Trophoblast cell (in vitro differentiated cells and primary cell): ENCODE data around the gene GDE1.
A peak's percentile ranks its signal among the peaks of the same experiment; 100 is the strongest.

Experiments
- DNase-seq, 2 donors: peaks; one replicate each; pipeline ENCODE4 v3.0.0-alpha.2; 2016
- H2AFZ ChIP-seq: 2 replicates; pipeline ENCODE4 v1.6.1; 2013; ENCODE audit warnings: low read length, moderate library complexity, mild to moderate bottlenecking; ENCODE audit not compliant: insufficient read depth, poor library complexity
- H2AK5ac ChIP-seq: 2 replicates; pipeline ENCODE4 v1.6.1; 2013; ENCODE audit warnings: mild to moderate bottlenecking, low read length
- H2BK120ac ChIP-seq: 2 replicates; pipeline ENCODE4 v1.6.1; 2013; ENCODE audit warnings: low read length, mild to moderate bottlenecking, moderate library complexity; ENCODE audit not compliant: insufficient read depth, poor library complexity
- H2BK12ac ChIP-seq: 2 replicates; pipeline ENCODE4 v1.6.1; 2013; ENCODE audit warnings: mild to moderate bottlenecking, low read length, moderate library complexity
- H2BK5ac ChIP-seq: 2 replicates; pipeline ENCODE4 v1.6.1; 2013; ENCODE audit warnings: low read length, low read depth, moderate library complexity, mild to moderate bottlenecking; ENCODE audit not compliant: poor library complexity
- H3K14ac ChIP-seq: 2 replicates; pipeline ENCODE4 v1.6.1; 2013; ENCODE audit warnings: mild to moderate bottlenecking, low read length
- H3K18ac ChIP-seq: 2 replicates; pipeline ENCODE4 v1.6.1; 2013; ENCODE audit warnings: mild to moderate bottlenecking, low read length
- H3K23ac ChIP-seq: 2 replicates; pipeline ENCODE4 v1.6.1; 2013; ENCODE audit warnings: low read length
- H3K27ac ChIP-seq: 2 replicates; pipeline ENCODE4 v1.5.1; 2013; ENCODE audit warnings: low read depth, mild to moderate bottlenecking, inconsistent platforms, low read length, moderate library complexity
- H3K27me3 ChIP-seq: 2 replicates; pipeline ENCODE4 v1.6.1; 2013; ENCODE audit warnings: inconsistent platforms, mild to moderate bottlenecking, low read length, moderate library complexity; ENCODE audit not compliant: insufficient read depth
- H3K36me3 ChIP-seq, 2 experiments: 1 replicate in 1 of 2; 2 replicates in 1 of 2; pipeline ENCODE4 v1.6.1; 2013; ENCODE audit warnings: low read length in 2 of 2, mild to moderate bottlenecking in 2 of 2, moderate library complexity in 1 of 2; ENCODE audit not compliant: insufficient read depth in 2 of 2, control insufficient read depth in 1 of 2
- H3K4ac ChIP-seq: 2 replicates; pipeline ENCODE4 v1.6.1; 2013; ENCODE audit warnings: low read depth, mild to moderate bottlenecking, low read length, moderate library complexity
- H3K4me1 ChIP-seq, 2 experiments: 1 replicate in 1 of 2; 2 replicates in 1 of 2; pipeline ENCODE4 v1.6.1; 2013; ENCODE audit warnings: low read length in 2 of 2, mild to moderate bottlenecking in 2 of 2, moderate library complexity in 1 of 2; ENCODE audit not compliant: insufficient read depth in 2 of 2, control insufficient read depth in 1 of 2
- H3K4me2 ChIP-seq: 2 replicates; pipeline ENCODE4 v1.6.1; 2013; ENCODE audit warnings: inconsistent platforms, mild to moderate bottlenecking, low read length, moderate library complexity
- H3K4me3 ChIP-seq: 2 replicates; pipeline ENCODE4 v1.5.1; 2013; ENCODE audit warnings: mild to moderate bottlenecking, low read depth, low read length, inconsistent platforms
- H3K79me1 ChIP-seq: one replicate; pipeline ENCODE4 v1.6.1; 2013; ENCODE audit warnings: low read length
- H3K79me2 ChIP-seq: 2 replicates; pipeline ENCODE4 v1.6.1; 2013; ENCODE audit warnings: low read length, mild to moderate bottlenecking; ENCODE audit not compliant: control insufficient read depth, insufficient read depth, poor library complexity
- H3K9ac ChIP-seq: 2 replicates; pipeline ENCODE4 v1.6.1; 2013; ENCODE audit warnings: mild to moderate bottlenecking, low read length
- H3K9me3 ChIP-seq: 2 replicates; pipeline ENCODE4 v1.6.1; 2013; ENCODE audit warnings: low read depth, mild to moderate bottlenecking, control low read depth, inconsistent platforms, low read length; ENCODE audit not compliant: insufficient read depth
- H4K12ac ChIP-seq: 2 replicates; pipeline ENCODE4 v1.6.1; 2013; ENCODE audit warnings: low read depth, mild to moderate bottlenecking, low read length, moderate library complexity
- H4K8ac ChIP-seq: 2 replicates; pipeline ENCODE4 v1.6.1; 2013; ENCODE audit warnings: low read depth, mild to moderate bottlenecking, low read length, moderate library complexity
- H4K91ac ChIP-seq: one replicate; pipeline ENCODE4 v1.6.1; 2013; ENCODE audit warnings: low read depth, mild to moderate bottlenecking, low read length, moderate library complexity
- WGBS: extraction: QIAGEN DNeasy Blood & Tissue Kit; methylation state at CpG from one replicate; pipeline ENCODE4 v1.1.7; 2013; ENCODE audit warnings: missing lambda C conversion rate; ENCODE audit not compliant: insufficient read length, insufficient coverage; ENCODE audit errors: extremely low coverage; 5-methylcytosine and 5-hydroxymethylcytosine counted together

Gene GDE1

DNA sequence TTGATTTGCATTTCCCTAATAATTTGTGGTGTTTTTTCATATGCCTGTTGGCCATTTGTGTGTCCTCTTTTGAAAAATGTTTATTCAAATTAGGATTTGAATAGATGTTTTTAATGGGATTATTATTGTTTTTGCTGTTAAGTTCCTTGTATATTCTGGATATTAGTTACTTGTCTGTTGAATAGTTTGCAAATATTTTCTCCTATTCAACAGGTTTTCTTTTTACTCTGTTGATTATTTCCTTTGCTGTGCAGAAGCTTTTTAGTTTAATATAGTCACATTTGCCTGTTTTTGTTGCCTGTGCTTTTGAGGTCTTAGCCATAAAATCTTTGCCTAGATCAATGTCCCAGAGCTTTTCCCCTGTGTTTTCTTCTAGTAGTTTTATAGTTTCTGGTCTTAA lies 9.6 kb downstream of the GDE1 start:
- Histone ChIP-seq H3K4ac (no peak overlapping the region), H3K79me2 (no peaks in the 10 kb centered on the region), H3K23ac (no peak overlapping the region), H3K4me1 (no peaks in the 10 kb centered on the region), H3K4me3 (no peak overlapping the region), H3K14ac (no peak overlapping the region), H2AFZ (no peak overlapping the region), H2BK120ac (no peak overlapping the region), H2AK5ac (no peak overlapping the region), H2BK12ac (no peak overlapping the region), H2BK5ac (no peak overlapping the region), H3K4me2 (no peak overlapping the region), H4K91ac (no peak overlapping the region), H3K9me3 (no peaks in the 10 kb centered on the region), H4K8ac (no peak overlapping the region), H3K27me3 (no peaks in the 10 kb centered on the region), H3K79me1 (no peaks in the 10 kb centered on the region), H3K27ac (no peak overlapping the region), H3K36me3 (peaks cover 2 to 9% of the 10 kb centered on the region in 2 experiments), H3K18ac (no peak overlapping the region), H3K9ac (no peak overlapping the region), H4K12ac (no peak overlapping the region)
- DNase-seq = no peak

DNA sequence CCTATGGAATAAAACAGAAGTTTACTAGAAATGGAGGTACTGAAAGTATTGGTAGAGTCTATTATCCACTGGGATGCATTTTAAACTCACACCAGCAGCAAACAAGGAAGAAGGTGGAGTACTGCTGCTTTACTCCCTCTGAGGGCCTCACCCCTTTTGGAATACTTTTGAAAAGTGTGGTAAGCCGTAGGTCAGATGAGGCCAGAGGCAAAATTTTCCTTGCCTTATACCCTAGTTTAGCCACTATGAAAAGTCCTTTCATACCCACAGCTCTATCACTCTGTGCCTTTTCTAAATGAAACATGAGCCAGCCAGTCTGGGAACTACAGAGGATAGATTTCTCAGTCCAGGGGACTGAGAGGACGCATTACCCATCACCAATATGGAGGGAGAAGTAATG lies 14.0 kb downstream of the GDE1 start:
- DNase-seq = peak; percentile 56 to 75
- H3K79me1 ChIP-seq = no peaks in the 10 kb centered on the region

DNA sequence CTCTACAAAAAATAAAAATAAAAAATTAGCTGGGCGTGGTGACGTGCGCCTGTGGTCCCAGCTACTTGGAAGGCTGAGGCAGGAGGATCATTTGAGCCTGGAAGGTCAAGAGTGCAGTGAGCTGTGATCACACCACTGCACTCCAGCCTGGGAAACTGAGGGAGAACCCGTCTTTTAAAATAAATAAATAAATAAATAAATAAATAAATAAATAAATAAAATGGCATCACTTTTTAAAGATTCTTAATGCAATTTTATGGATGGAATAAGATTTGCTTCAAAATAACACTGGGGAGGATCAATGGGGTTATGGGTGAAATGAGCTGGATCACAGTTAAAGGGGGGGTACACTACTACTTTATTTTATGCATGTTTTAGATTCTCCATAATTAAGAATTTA lies 14.9 kb downstream of the GDE1 start:
- no peaks in the 10 kb centered on the region for H3K4me1 ChIP-seq
- H3K14ac ChIP-seq = no peak overlapping the region
- H2BK5ac ChIP-seq = no peak overlapping the region
- H3K4me2 ChIP-seq = no peak overlapping the region
- H3K27me3 ChIP-seq = no peaks in the 10 kb centered on the region
- H2AFZ ChIP-seq = no peak overlapping the region
- no CpG with 5 or more reads among the region's 4 CpGs for WGBS
- H4K8ac ChIP-seq = no peak overlapping the region
- H3K79me2 ChIP-seq = no peaks in the 10 kb centered on the region
- H4K91ac ChIP-seq = no peak overlapping the region
- DNase-seq = no peak
- peaks cover 11 to 17% of the 10 kb centered on the region in 2 experiments for H3K36me3 ChIP-seq
- no peaks in the 10 kb centered on the region for H3K79me1 ChIP-seq
- H4K12ac ChIP-seq = no peak overlapping the region
- no peak overlapping the region for H3K4me3 ChIP-seq
- H3K23ac ChIP-seq = no peak overlapping the region
- no peak overlapping the region for H3K9ac ChIP-seq
- H2AK5ac ChIP-seq = no peak overlapping the region
- H3K4ac ChIP-seq = no peak overlapping the region
- no peak overlapping the region for H3K27ac ChIP-seq
- no peak overlapping the region for H3K18ac ChIP-seq
- H2BK120ac ChIP-seq = no peak overlapping the region
- no peak overlapping the region for H2BK12ac ChIP-seq
- H3K9me3 ChIP-seq = no peaks in the 10 kb centered on the region

More for the DNA sequence above, 14.0 kb downstream of the GDE1 start:
- Histone ChIP-seq H3K14ac (no peak overlapping the region), H3K23ac (no peak overlapping the region), H2BK120ac (no peak overlapping the region), H4K91ac (no peak overlapping the region), H3K36me3 (peaks cover 8 to 13% of the 10 kb centered on the region in 2 experiments), H3K9ac (no peak overlapping the region), H3K9me3 (no peaks in the 10 kb centered on the region), H2BK5ac (no peak overlapping the region), H4K8ac (no peak overlapping the region), H3K4ac (no peak overlapping the region), H3K79me2 (no peaks in the 10 kb centered on the region), H3K4me1 (no peaks in the 10 kb centered on the region), H3K4me2 (no peak overlapping the region), H3K18ac (no peak overlapping the region), H2BK12ac (no peak overlapping the region), H3K27me3 (no peaks in the 10 kb centered on the region), H2AFZ (no peak overlapping the region), H2AK5ac (no peak overlapping the region), H4K12ac (no peak overlapping the region), H3K27ac (no peak overlapping the region), H3K4me3 (no peak overlapping the region)
- no CpG with 5 or more reads among the region's 2 CpGs for WGBS

DNA sequence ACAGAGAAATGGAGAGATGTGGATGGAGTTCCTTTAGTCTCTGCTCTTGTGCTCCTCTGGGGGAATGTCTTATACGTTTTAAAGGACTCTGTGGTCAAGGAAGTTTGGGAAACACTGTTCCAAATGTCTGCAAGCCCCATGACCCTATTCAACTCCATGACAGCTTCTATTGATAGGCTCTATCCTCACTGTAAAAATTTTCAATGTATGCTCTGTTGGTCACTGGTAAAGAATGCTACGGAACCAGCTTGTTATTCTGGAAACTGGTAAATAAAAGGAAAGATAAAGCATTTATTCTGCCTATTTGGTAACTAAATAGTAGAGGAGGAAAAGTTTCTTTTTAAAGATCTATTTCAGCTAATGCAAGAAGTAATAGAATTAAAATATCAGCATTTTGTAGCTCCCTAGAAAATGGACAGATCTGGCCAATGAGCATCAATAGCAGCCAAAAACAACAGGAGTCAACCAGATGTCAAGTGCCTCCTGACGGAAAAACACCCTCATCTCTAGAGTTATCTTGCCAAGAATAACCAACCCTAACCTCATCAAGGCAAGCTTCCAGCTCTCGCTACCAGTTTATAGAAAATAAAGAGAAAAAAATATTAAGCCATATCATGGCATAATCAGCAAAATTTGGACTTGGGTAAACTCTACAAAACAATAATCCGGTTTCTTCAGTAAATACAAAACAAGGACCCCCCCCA lies 16.1 kb downstream of the GDE1 start:
- Histone ChIP-seq H2BK12ac (no peak overlapping the region), H2BK5ac (no peak overlapping the region), H3K79me1 (no peaks in the 10 kb centered on the region), H2AFZ (no peak overlapping the region), H3K23ac (no peak overlapping the region), H3K4me1 (no peaks in the 10 kb centered on the region), H3K27ac (no peak overlapping the region), H3K14ac (no peak overlapping the region), H3K4me2 (no peak overlapping the region), H3K27me3 (no peaks in the 10 kb centered on the region), H3K18ac (no peak overlapping the region), H4K8ac (no peak overlapping the region), H3K79me2 (no peaks in the 10 kb centered on the region), H3K4me3 (no peak overlapping the region), H2AK5ac (no peak overlapping the region), H3K9me3 (no peaks in the 10 kb centered on the region), H3K9ac (no peak overlapping the region), H4K91ac (no peak overlapping the region), H3K36me3 (peaks cover 13 to 24% of the 10 kb centered on the region in 2 experiments), H4K12ac (no peak overlapping the region), H2BK120ac (no peak overlapping the region), H3K4ac (no peak overlapping the region)
- peak; percentile 40 to 77 for DNase-seq
- no CpG with 5 or more reads among the region's 5 CpGs for WGBS
